K562 (cell line): Measurements from ENCODE around the gene LRRK1. TPM values are rescaled to one million over a fixed set of nuclear protein-coding genes. Genes with fewer than 3 reads are reported as not detected.

Experiments
- ADNP ChIP-seq: fragments of 200-800 bp; sonication (Bioruptor generic); IDR thresholded peaks from 2 replicates; pipeline ENCODE4 v1.6.1; 2016; ENCODE audit warnings: missing genetic modification characterization, missing compliant biosample characterization
- BRCA1 ChIP-seq, 2 experiments: fragments of 450-650 bp in 1 of 2; sonication (generic) in 1 of 2; formaldehyde crosslinking in 1 of 2; IDR thresholded peaks; 2 replicates each; pipeline versions ENCODE4 v1.5.0 to v1.6.1; 2017 to 2020; ENCODE audit warnings: mild to moderate bottlenecking in 1 of 2, missing genetic modification reagents in 1 of 2
- CREBBP ChIP-seq: IDR thresholded peaks from one replicate; pipeline ENCODE4 v1.6.1; 2012; ENCODE audit warnings: low read depth, mild to moderate bottlenecking, control low read depth, inconsistent platforms, low read length
- DNMT1 ChIP-seq: fragments of 450-650 bp; IDR thresholded peaks from 2 replicates; pipeline ENCODE4 v1.6.1; 2016; ENCODE audit warnings: antibody characterized with exemption, mild to moderate bottlenecking
- ETV5 ChIP-seq: sonication (generic); formaldehyde crosslinking; IDR thresholded peaks from 2 replicates; pipeline ENCODE4 v1.4.0; 2020; ENCODE audit warnings: low read depth, mild to moderate bottlenecking, missing genetic modification reagents
- FOXA3 ChIP-seq, 2 experiments: fragments of 450-650 bp in 1 of 2; sonication (generic) in 1 of 2; formaldehyde crosslinking; IDR thresholded peaks in 1 of 2; conservative IDR thresholded peaks in 1 of 2; 2 replicates each; pipeline versions ENCODE4 v1.4.0 to v1.8.0; 2020 to 2022; ENCODE audit warnings: mild to moderate bottlenecking in 2 of 2, missing genetic modification reagents in 1 of 2
- KAT8 ChIP-seq: fragments of 450-650 bp; IDR thresholded peaks from 2 replicates; pipeline ENCODE4 v1.6.1; 2016; ENCODE audit warnings: low read depth, mild to moderate bottlenecking
- POLR2B ChIP-seq: fragments of 450-650 bp; IDR thresholded peaks from 2 replicates; pipeline ENCODE4 v1.6.1; 2018; ENCODE audit warnings: low read depth; ENCODE audit not compliant: partially characterized antibody
- SIX5 ChIP-seq, 2 experiments: IDR thresholded peaks; 2 replicates each; pipeline ENCODE4 v1.6.1; 2011; ENCODE audit warnings: low read length in 2 of 2, borderline replicate concordance in 1 of 2, low read depth in 1 of 2, mild to moderate bottlenecking in 1 of 2, moderate library complexity in 1 of 2; ENCODE audit not compliant: insufficient read depth in 1 of 2
- YY1 ChIP-seq, 3 experiments: IDR thresholded peaks; 2 replicates each; pipeline ENCODE4 v1.6.1; 2011; ENCODE audit warnings: low read length in 2 of 3, mild to moderate bottlenecking in 2 of 3, moderate library complexity in 2 of 3, borderline replicate concordance in 1 of 3, control low read depth in 1 of 3, low read depth in 1 of 3; ENCODE audit not compliant: insufficient read depth in 3 of 3, insufficient replicate concordance in 2 of 3, control insufficient read depth in 1 of 3, insufficient read length in 1 of 3; ENCODE audit errors: extremely low read depth in 1 of 3
- ZBTB1 ChIP-seq: sonication (generic); formaldehyde crosslinking; IDR thresholded peaks from 2 replicates; pipeline ENCODE4 v1.8.1; 2023; ENCODE audit warnings: missing genetic modification reagents, low read depth, mild to moderate bottlenecking, borderline replicate concordance
- ZFP91 ChIP-seq: sonication (generic); formaldehyde crosslinking; IDR thresholded peaks from 2 replicates; pipeline ENCODE4 v1.8.0; 2022; ENCODE audit warnings: mild to moderate bottlenecking, missing genetic modification reagents
- ZNF318 ChIP-seq, 2 experiments: fragments of 450-650 bp; IDR thresholded peaks; 2 replicates each; pipeline ENCODE4 v1.6.1; 2016; ENCODE audit warnings: mild to moderate bottlenecking in 2 of 2, borderline replicate concordance in 1 of 2, low read depth in 1 of 2, moderate library complexity in 1 of 2
- polyA plus RNA-seq, 8 experiments: library from polyadenylated mRNA; depleted of rRNA in 4 of 8; stranded (reverse) in 5 of 8; unstranded in 3 of 8; fragments of >200 nt; fragmentation: Nextera tagmentation in 2 of 8; fragmentation: Illumina TruSeq in 1 of 8; extraction: Ambion mirVana in 2 of 8; extraction: Trizol in 1 of 8; gene quantifications; 2 replicates each; pipeline versions ENCODE4 v1.2.1 to v1.2.3, GENCODE V29; 2011 to 2014; ENCODE audit warnings: inconsistent platforms in 1 of 8, missing spikeins in 1 of 8
- total RNA-seq, 7 experiments: library from RNA; depleted of rRNA in 6 of 7; stranded (reverse); fragments of >200 nt in 6 of 7; fragmentation: Illumina TruSeq in 2 of 7; extraction: Trizol in 2 of 7; gene quantifications; 2 replicates each; pipeline versions ENCODE4 v1.2.1 to v1.2.3, GENCODE V29; 2011 to 2021; ENCODE audit warnings: low replicate concordance in 1 of 7

The LRRK1 gene
- total and polyA plus RNA-seq, 9 of the 15 experiments (the other 6 are each of a cell fraction or from before 2014, with no cell fraction given) = 0.01 to 1.5 (median 0.11) TPM

GRCh38 chr15:100897221-100898151, 21.7 kb upstream of the LRRK1 start (continued):
- TF ChIP-seq POLR2B = no peak
- TF ChIP-seq SIX5 (IDR thresholded peaks at IDR 0.05; ENCODE audit: borderline replicate concordance in 1 of 2, insufficient read depth in 1 of 2, low read depth in 1 of 2, low read length in 2 of 2) = no peak
- no peak for TF ChIP-seq ZFP91 (CRISPR knock-in tag)
- no peak for TF ChIP-seq YY1 (IDR thresholded peaks at IDR 0.05; ENCODE audit: borderline replicate concordance in 1 of 3, control insufficient read depth in 1 of 3, extremely low read depth in 1 of 3, insufficient read depth in 3 of 3, insufficient read length in 1 of 3, insufficient replicate concordance in 2 of 3, low read depth in 1 of 3, low read length in 2 of 3)
- TF ChIP-seq KAT8 = no peak
- TF ChIP-seq ZBTB1 (CRISPR knock-in tag) = no peak
- TF ChIP-seq ADNP (tag) = no peak
- no peak for TF ChIP-seq ETV5 (CRISPR knock-in tag)
- no peak for TF ChIP-seq CREBBP
- no peak for TF ChIP-seq FOXA3 (CRISPR knock-in tag; conservative IDR thresholded peaks at IDR 0.05 in 1 of 2, IDR thresholded peaks at IDR 0.05 in 1 of 2)
- no peak for TF ChIP-seq DNMT1
- no peak for TF ChIP-seq ZNF318 (IDR thresholded peaks at IDR 0.05; ENCODE audit: borderline replicate concordance in 1 of 2, low read depth in 1 of 2)
- no peak for TF ChIP-seq BRCA1 (IDR thresholded peaks at IDR 0.05)
- TF ChIP-seq BRCA1 (CRISPR knock-in tag; IDR thresholded peaks at IDR 0.05) = no peak
